H54 (cell line): ENCODE measurements around the gene FUZ.

Experiments used
- DNase-seq: peaks from one replicate; pipeline ENCODE4 v3.0.0; 2011; ENCODE audit warnings: low spot score, mixed read lengths; ENCODE audit not compliant: insufficient read length
- FAIRE-seq: peaks from 3 replicates; lab custom pipeline; 2011; peaks lifted over from hg19 to GRCh38; lab: Jason Lieb, UNC
- POLR2A ChIP-seq: IDR thresholded peaks from 2 replicates; pipeline ENCODE4 v1.6.1; 2011; ENCODE audit warnings: low read depth, mild to moderate bottlenecking, low read length

The FUZ gene

GRCh38 chr19:49779731-49780555 is 33.1 kb downstream of the FUZ start:
- FAIRE-seq (no peak), DNase-seq (no peak)
- TF ChIP-seq POLR2A: no peak

GRCh38 chr19:49776371-49776764 is 36.7 kb downstream of the FUZ start:
- FAIRE-seq (no peak), DNase-seq (no peak)
- TF ChIP-seq POLR2A: no peak

- no peak for TF ChIP-seq POLR2A
- FAIRE-seq: no peak
- no peak for DNase-seq
Observed at GRCh38 chr19:49775742-49776370, 37.2 kb downstream of the FUZ start.

GRCh38 chr19:49774969-49775368 is 38.1 kb downstream of the FUZ start:
- no peak for TF ChIP-seq POLR2A
- FAIRE-seq (no peak), DNase-seq (no peak)

GRCh38 chr19:49773663-49774350 is 39.3 kb downstream of the FUZ start:
- FAIRE-seq (no peak), DNase-seq (no peak)
- no peak for TF ChIP-seq POLR2A

GRCh38 chr19:49772850-49773432 is 40.2 kb downstream of the FUZ start:
- no peak for TF ChIP-seq POLR2A
- FAIRE-seq: no peak

GRCh38 chr19:49771674-49772139 is 41.4 kb downstream of the FUZ start:
- DNase-seq (no peak), FAIRE-seq (no peak)
- no peak for TF ChIP-seq POLR2A

More at GRCh38 chr19:49772850-49773432, 40.2 kb downstream of the FUZ start:
- DNase-seq: no peak

GRCh38 chr19:49770529-49770928 is 42.6 kb downstream of the FUZ start:
- no peak for DNase-seq
- no peak for FAIRE-seq
- no peak for TF ChIP-seq POLR2A

GRCh38 chr19:49767967-49768581 is 45.0 kb downstream of the FUZ start:
- no peak for TF ChIP-seq POLR2A
- FAIRE-seq (no peak), DNase-seq (no peak)

- FAIRE-seq: no peak
- DNase-seq: no peak
- TF ChIP-seq POLR2A: no peak
Observed at GRCh38 chr19:49767381-49767780, 45.7 kb downstream of the FUZ start.

- DNase-seq (no peak), FAIRE-seq (no peak)
- peak; percentile 62 for TF ChIP-seq POLR2A
Observed at GRCh38 chr19:49766930-49767299, 46.2 kb downstream of the FUZ start, which contains the start of gene AP2A1. AP2A1 (plus strand) TSS chr19:49767001; CDS start chr19:49767134, 133 bp downstream.

- peak; percentile 93 for FAIRE-seq
- peak; percentile 63 for TF ChIP-seq POLR2A
Observed at GRCh38 chr19:49766007-49766929, 46.8 kb downstream of the FUZ start.

More at GRCh38 chr19:49766007-49766929, 46.8 kb downstream of the FUZ start:
- DNase-seq: peak; percentile 99
